Mucosa of rectum (tissue), 2 donors: ENCODE measurements around the gene CUX1.

Source experiments
- H3K27ac ChIP-seq, 2 donors: one replicate each; pipeline ENCODE4 v1.7.0; 2013; ENCODE audit warnings: inconsistent platforms in 2 of 2, low read depth in 2 of 2, low read length in 2 of 2
- H3K27me3 ChIP-seq, 2 donors: one replicate each; pipeline ENCODE4 v1.7.0; 2013; ENCODE audit warnings: low read length in 2 of 2; ENCODE audit not compliant: control insufficient read depth in 2 of 2, insufficient read depth in 2 of 2
- H3K36me3 ChIP-seq, 2 donors: one replicate each; pipeline ENCODE4 v1.7.0; 2013; ENCODE audit warnings: low read length in 2 of 2; ENCODE audit not compliant: control insufficient read depth in 2 of 2, insufficient read depth in 2 of 2
- H3K4me1 ChIP-seq, 2 donors: one replicate each; pipeline ENCODE4 v1.7.0; 2013; ENCODE audit warnings: low read length in 2 of 2, mild to moderate bottlenecking in 1 of 2; ENCODE audit not compliant: control insufficient read depth in 2 of 2, insufficient read depth in 2 of 2
- H3K4me3 ChIP-seq, 2 donors: one replicate each; pipeline ENCODE4 v1.7.0; 2013; ENCODE audit warnings: low read length in 2 of 2
- H3K9ac ChIP-seq, 2 donors: one replicate each; pipeline ENCODE4 v1.7.0; 2013; ENCODE audit warnings: low read length in 2 of 2, low read depth in 1 of 2, mild to moderate bottlenecking in 1 of 2
- H3K9me3 ChIP-seq, 2 donors: one replicate each; pipeline ENCODE4 v1.7.0; 2013; ENCODE audit warnings: low read length in 2 of 2; ENCODE audit not compliant: control insufficient read depth in 2 of 2
- donor health status: healthy.
- donor health status: Normal muscosa, but diverticular disease.

CUX1 gene

GRCh38 chr7:101891936-101892640 is 74.7 kb downstream of the CUX1 start:
- Histone ChIP-seq H3K9ac (no peak overlapping the region), H3K36me3 (no peaks in the 10 kb centered on the region), H3K27me3 (no peaks in the 10 kb centered on the region), H3K27ac (no peak overlapping the region), H3K9me3 (no peaks in the 10 kb centered on the region), H3K4me1 (no peaks in the 10 kb centered on the region), H3K4me3 (no peak overlapping the region)

DNA sequence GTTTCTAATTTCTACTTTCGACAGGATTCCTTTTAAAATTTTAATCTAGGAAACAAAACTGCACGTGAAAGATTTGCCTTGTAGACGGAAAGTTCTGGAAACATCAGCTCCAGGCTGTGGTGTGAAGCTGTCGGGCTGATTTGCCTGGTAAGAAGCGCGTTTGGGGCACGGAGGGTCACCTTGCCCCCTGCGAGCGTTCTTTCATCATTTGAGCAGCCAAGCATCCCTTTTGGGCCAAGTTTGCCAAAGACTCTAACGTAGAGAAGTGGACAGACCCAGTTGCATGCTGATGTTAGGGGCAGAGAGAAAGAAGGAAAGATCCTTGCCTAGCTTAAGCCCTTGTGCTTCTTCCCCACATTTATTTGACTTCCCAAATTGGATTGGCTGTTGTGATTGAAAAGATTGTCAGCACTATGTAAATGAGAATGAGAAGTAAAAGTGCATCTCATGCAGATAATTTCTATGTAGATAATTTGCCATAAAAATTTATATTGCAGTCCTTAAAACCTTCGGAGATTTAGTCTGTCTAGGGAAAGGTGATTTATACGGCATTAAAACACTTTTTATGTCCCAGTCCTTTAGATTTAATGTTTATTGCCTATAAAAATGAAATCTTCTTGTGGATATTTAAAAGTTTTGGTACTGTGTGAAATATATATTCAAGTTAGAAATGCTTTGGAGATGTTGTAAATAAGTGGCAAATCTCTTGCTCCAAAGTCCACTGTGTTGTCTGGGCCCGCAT is 76.1 kb downstream of the CUX1 start:
- no peaks in the 10 kb centered on the region for H3K27me3 ChIP-seq
- no peak overlapping the region for H3K27ac ChIP-seq
- no peaks in the 10 kb centered on the region for H3K9me3 ChIP-seq
- no peaks in the 10 kb centered on the region for H3K4me1 ChIP-seq
- H3K4me3 ChIP-seq = no peak overlapping the region
- H3K9ac ChIP-seq = no peak overlapping the region
- H3K36me3 ChIP-seq = no peaks in the 10 kb centered on the region

- H3K27ac ChIP-seq = no peak overlapping the region
- no peak overlapping the region for H3K9ac ChIP-seq
- H3K27me3 ChIP-seq = no peaks in the 10 kb centered on the region
- H3K4me3 ChIP-seq = no peak overlapping the region
- peaks cover 0 to 2% of the 10 kb centered on the region in 2 donors for H3K36me3 ChIP-seq
- H3K9me3 ChIP-seq = no peaks in the 10 kb centered on the region
- H3K4me1 ChIP-seq = no peaks in the 10 kb centered on the region
These were observed 78.9 kb downstream of the CUX1 start for GRCh38 chr7:101896316-101896715.

DNA sequence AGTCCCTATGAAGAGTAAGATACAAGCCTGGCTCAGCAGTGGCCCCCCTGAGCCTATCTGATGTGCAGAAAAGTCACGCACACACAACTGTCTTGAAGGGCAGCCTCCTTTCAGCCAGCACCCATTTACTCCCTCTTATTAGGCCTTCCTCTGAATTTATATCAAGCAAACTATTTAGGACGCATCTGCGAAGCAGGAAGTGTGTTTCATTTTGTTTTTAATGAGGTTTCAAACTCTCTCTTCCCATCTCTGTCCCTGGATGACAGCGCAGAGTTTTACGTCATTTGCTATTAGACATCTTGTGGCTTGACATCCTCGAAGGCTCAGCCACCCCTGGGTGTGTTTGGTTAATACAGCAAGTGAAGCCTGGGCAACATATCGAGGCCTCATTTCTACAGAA is 79.5 kb downstream of the CUX1 start:
- Histone ChIP-seq H3K4me3 (no peak overlapping the region), H3K27me3 (no peaks in the 10 kb centered on the region), H3K27ac (no peak overlapping the region), H3K9me3 (no peaks in the 10 kb centered on the region), H3K4me1 (no peaks in the 10 kb centered on the region), H3K9ac (no peak overlapping the region), H3K36me3 (peaks cover 0 to 2% of the 10 kb centered on the region in 2 donors)

GRCh38 chr7:101898106-101898505 is 80.7 kb downstream of the CUX1 start:
- Histone ChIP-seq H3K4me3 (no peak overlapping the region), H3K9ac (no peak overlapping the region), H3K4me1 (no peaks in the 10 kb centered on the region), H3K27ac (no peak overlapping the region), H3K27me3 (no peaks in the 10 kb centered on the region), H3K9me3 (no peaks in the 10 kb centered on the region), H3K36me3 (peaks cover 0 to 2% of the 10 kb centered on the region in 2 donors)

- Histone ChIP-seq H3K9ac (no peak overlapping the region), H3K27ac (no peak overlapping the region), H3K27me3 (no peaks in the 10 kb centered on the region), H3K36me3 (peaks cover 0 to 2% of the 10 kb centered on the region in 2 donors), H3K9me3 (no peaks in the 10 kb centered on the region), H3K4me3 (no peak overlapping the region), H3K4me1 (no peaks in the 10 kb centered on the region)
These were observed 82.2 kb downstream of the CUX1 start for GRCh38 chr7:101899616-101900015.

GRCh38 chr7:101900103-101900502 is 82.7 kb downstream of the CUX1 start:
- H3K9ac ChIP-seq = no peak overlapping the region
- H3K9me3 ChIP-seq = no peaks in the 10 kb centered on the region
- no peaks in the 10 kb centered on the region for H3K4me1 ChIP-seq
- no peak overlapping the region for H3K4me3 ChIP-seq
- H3K36me3 ChIP-seq = peaks cover 0 to 2% of the 10 kb centered on the region in 2 donors
- no peaks in the 10 kb centered on the region for H3K27me3 ChIP-seq
- no peak overlapping the region for H3K27ac ChIP-seq

- H3K9me3 ChIP-seq = no peaks in the 10 kb centered on the region
- H3K27me3 ChIP-seq = no peaks in the 10 kb centered on the region
- H3K36me3 ChIP-seq = peaks cover 0 to 2% of the 10 kb centered on the region in 2 donors
- no peaks in the 10 kb centered on the region for H3K4me1 ChIP-seq
- no peak overlapping the region for H3K27ac ChIP-seq
- H3K4me3 ChIP-seq = no peak overlapping the region
- no peak overlapping the region for H3K9ac ChIP-seq
These were observed 84.5 kb downstream of the CUX1 start for GRCh38 chr7:101901661-101902491.

GRCh38 chr7:101902680-101903514 is 85.5 kb downstream of the CUX1 start:
- Histone ChIP-seq H3K9ac (no peak overlapping the region), H3K27ac (no peak overlapping the region), H3K4me1 (no peaks in the 10 kb centered on the region), H3K36me3 (peaks cover 0 to 2% of the 10 kb centered on the region in 2 donors), H3K27me3 (no peaks in the 10 kb centered on the region), H3K9me3 (no peaks in the 10 kb centered on the region), H3K4me3 (no peak overlapping the region)
